HEK293 (cell line): ENCODE measurements around the gene PREX1.

ENCODE experiments used
- CTCF ChIP-seq: fragments of 450-650 bp; formaldehyde crosslinking; IDR thresholded peaks from 2 replicates; pipeline ENCODE4 v1.5.1; 2016; ENCODE audit warnings: missing biosample characterization, missing genetic modification characterization
- HOXC10 ChIP-seq: sonication (generic); formaldehyde crosslinking; IDR thresholded peaks from 2 replicates; pipeline ENCODE4 v1.8.1; 2023; ENCODE audit warnings: mild to moderate bottlenecking, missing genetic modification reagents
- RBAK ChIP-seq: fragments of 450-650 bp; formaldehyde crosslinking; IDR thresholded peaks from 2 replicates; pipeline ENCODE4 v1.5.1; 2016; ENCODE audit warnings: missing biosample characterization, missing genetic modification characterization
- SALL2 ChIP-seq: fragments of 450-650 bp; formaldehyde crosslinking; IDR thresholded peaks from 2 replicates; pipeline ENCODE4 v1.5.0; 2017; ENCODE audit warnings: missing biosample characterization, mild to moderate bottlenecking, missing genetic modification characterization, borderline replicate concordance
- TCF7L2 ChIP-seq: IDR thresholded peaks from 2 replicates; pipeline ENCODE4 v1.6.1; 2011; ENCODE audit warnings: low read depth, mild to moderate bottlenecking, inconsistent platforms, low read length, moderate library complexity, borderline replicate concordance
- ZBTB21 ChIP-seq: fragments of 450-650 bp; formaldehyde crosslinking; IDR thresholded peaks from 2 replicates; pipeline ENCODE4 v1.5.1; 2017; ENCODE audit warnings: missing biosample characterization, missing genetic modification characterization
- ZBTB44 ChIP-seq: fragments of 450-650 bp; IDR thresholded peaks from 2 replicates; pipeline ENCODE4 v1.5.1; 2018; ENCODE audit warnings: missing biosample characterization, mild to moderate bottlenecking, missing genetic modification characterization
- ZNF16 ChIP-seq: fragments of 450-650 bp; formaldehyde crosslinking; IDR thresholded peaks from 2 replicates; pipeline ENCODE4 v1.5.1; 2016; ENCODE audit warnings: low read depth, missing biosample characterization, missing genetic modification characterization
- ZNF692 ChIP-seq: fragments of 450-650 bp; formaldehyde crosslinking; IDR thresholded peaks from 2 replicates; pipeline ENCODE4 v1.5.1; 2016; ENCODE audit warnings: missing biosample characterization, missing genetic modification characterization

GRCh38 chr20:48781634-48782033 is 46.2 kb downstream of the PREX1 start:
- TF ChIP-seq CTCF (tag by site-specific recombination) (no peak), SALL2 (tag by site-specific recombination) (no peak), ZBTB21 (tag by site-specific recombination) (no peak), HOXC10 (CRISPR knock-in tag) (no peak), TCF7L2 (no peak), ZBTB44 (tag by site-specific recombination) (no peak), RBAK (tag by site-specific recombination) (no peak), ZNF692 (tag by site-specific recombination) (no peak), ZNF16 (tag by site-specific recombination) (no peak)
